MG63 (cell line): Measurements from ENCODE around the gene LRRC7. TPM values are rescaled to one million over a fixed set of nuclear protein-coding genes. Genes with fewer than 3 reads are reported as not detected.
"Not testable (repeated sequence)": the region's sequence is repeated elsewhere in the genome, so short reads cannot be mapped to it uniquely, and the experiment has no call there.

ENCODE experiments used
- DNase-seq: peaks from one replicate; pipeline ENCODE4 v3.0.0-alpha.2; 2020
- H3K27me3 ChIP-seq: fragments of 250-450 bp; sonication (Bioruptor Pico); 2 replicates; pipeline ENCODE4 v1.5.1; 2020; ENCODE audit warnings: mild to moderate bottlenecking, moderate library complexity
- H3K36me3 ChIP-seq: fragments of 250-450 bp; sonication (Bioruptor Pico); 2 replicates; pipeline ENCODE4 v1.5.1; 2020; ENCODE audit warnings: mild to moderate bottlenecking, moderate library complexity
- H3K4me3 ChIP-seq: fragments of 250-450 bp; sonication (Bioruptor Pico); 2 replicates; pipeline ENCODE4 v1.5.1; 2020; ENCODE audit warnings: mild to moderate bottlenecking, moderate library complexity
- H3K9me3 ChIP-seq: fragments of 250-450 bp; sonication (Bioruptor Pico); 2 replicates; pipeline ENCODE4 v1.5.1; 2020; ENCODE audit warnings: mild to moderate bottlenecking, moderate library complexity
- total RNA-seq: library from RNA; depleted of rRNA; stranded (reverse); fragments of >200 nt; shearing (Covaris generic); gene quantifications from 2 replicates; pipeline ENCODE4 v1.2.3, GENCODE V29; 2014; ENCODE audit warnings: low replicate concordance

Gene LRRC7
- total RNA-seq, 1 experiment from 2014 or later = not detected

DNA sequence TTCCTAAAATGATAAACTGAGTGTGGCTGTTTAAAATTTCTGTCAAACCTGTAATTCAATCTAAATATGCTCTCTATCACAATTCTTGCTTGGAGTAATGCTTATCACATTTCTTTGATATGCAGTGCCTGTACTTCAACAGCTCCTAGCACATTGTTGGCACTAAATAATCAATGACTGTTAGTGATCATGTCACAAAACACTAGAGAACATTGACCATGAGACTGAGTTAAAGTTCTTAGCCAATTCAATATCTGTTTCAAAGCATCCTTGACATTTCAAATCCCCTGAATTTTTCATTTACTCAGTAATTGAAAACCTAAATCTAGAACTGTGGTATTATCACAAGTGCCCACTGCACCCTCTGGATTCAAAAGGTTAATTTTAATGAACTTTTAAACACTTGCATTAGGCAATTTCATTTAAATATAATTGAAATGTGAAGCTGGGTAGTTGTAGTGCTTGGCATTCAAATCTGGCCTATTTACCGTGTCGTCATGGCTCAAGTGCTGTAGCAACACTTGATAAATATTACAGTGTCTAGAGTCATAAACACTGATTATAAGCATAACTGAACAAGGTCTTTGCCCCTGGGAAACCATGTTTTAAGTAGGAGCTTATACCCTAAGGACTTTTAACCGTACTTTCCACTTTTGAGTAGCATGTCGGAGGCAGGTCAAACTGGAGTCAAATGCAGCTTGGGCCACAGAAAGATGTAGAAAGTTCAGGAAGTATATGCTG, 143.6 kb downstream of the LRRC7 start:
- Histone ChIP-seq H3K4me3 (no peak overlapping the region), H3K27me3 (no peaks in the 10 kb centered on the region), H3K36me3 (no peaks in the 10 kb centered on the region), H3K9me3 (no peaks in the 10 kb centered on the region)
- no peak for DNase-seq

DNA sequence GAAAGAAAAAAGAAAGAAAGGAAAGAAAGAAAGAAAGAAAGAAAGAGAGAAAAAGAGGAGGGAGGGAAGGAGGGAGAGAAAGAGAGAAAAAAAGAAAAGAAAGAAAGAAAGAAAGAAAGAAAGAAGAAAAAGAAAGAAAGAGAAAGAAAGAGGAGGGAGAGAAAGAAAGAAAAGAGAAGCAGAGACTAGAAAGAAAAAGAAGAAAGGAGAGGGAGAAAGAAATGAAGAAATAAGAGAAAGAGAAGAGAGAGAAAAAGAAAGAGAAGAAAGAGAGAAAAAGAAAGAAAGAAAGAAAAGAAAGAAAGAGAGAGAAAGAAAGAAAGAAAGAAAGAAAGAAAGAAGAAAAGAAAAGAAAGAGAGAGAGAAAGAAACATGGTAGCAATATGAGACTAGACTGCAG, 150.1 kb downstream of the LRRC7 start:
- H3K36me3 ChIP-seq, H3K4me3 ChIP-seq, DNase-seq, H3K27me3 ChIP-seq, H3K9me3 ChIP-seq: not testable (repeated sequence)

DNA sequence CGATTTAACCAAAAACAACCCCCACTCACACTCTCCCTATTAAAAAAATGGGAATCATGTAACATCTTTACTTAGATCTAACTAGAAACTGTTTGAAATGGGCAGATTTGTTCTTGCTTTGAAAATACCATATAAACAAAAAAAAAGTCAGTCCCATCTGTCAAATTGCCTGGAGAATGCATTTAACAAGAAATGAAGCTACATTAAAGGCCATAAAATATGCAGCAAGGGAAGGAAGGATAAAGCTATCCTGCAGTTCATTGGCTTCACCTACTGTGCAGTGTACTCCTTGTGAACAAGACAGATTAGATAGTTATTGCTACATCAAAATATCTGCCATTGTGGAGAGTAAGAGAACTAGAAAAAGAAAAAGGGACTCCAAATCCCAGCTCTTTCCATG, 160.5 kb downstream of the LRRC7 start:
- no peaks in the 10 kb centered on the region for H3K27me3 ChIP-seq
- H3K9me3 ChIP-seq = no peaks in the 10 kb centered on the region
- no peak for DNase-seq
- H3K36me3 ChIP-seq = no peaks in the 10 kb centered on the region
- H3K4me3 ChIP-seq = no peak overlapping the region

- 0 out of 2 replicates have a peak, but pooled peaks cover 2% of the 10 kb centered on the region for H3K27me3 ChIP-seq
- DNase-seq = no peak
- H3K4me3 ChIP-seq = no peak overlapping the region
- no peaks in the 10 kb centered on the region for H3K9me3 ChIP-seq
- H3K36me3 ChIP-seq = no peaks in the 10 kb centered on the region
These were observed 165.3 kb downstream of the LRRC7 start for GRCh38 chr1:69733061-69733460.

DNA sequence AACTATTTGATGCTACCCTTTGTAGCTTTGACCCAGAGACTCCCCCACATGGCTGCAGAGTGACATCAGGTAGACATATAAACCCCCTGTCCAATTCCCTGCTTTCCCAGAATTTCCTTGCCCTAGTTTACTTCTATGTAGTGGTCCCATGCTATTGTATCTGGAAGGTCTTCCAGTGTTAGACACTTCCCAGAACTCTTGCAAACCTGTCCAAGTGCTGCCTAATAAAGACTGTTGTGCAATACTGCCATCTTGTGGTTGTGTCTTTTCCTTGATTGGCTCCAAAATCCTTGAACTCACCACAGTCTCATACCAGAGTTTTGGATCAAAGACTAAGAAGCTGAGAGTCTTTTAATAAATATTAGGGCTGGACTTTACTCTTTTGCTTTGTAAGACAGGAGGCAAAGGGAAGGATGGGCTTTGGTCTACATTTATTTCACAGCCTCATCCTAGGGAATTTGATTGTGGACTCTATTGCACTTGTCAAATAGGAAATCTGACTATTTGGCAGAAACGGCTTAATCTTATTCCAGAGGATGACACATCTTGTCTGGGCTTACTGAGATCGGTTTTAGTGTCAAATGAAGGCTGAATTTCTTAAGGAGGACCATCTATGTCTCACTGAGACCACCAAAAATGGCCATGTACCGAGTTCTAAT, 169.9 kb downstream of the LRRC7 start:
- Histone ChIP-seq H3K36me3 (no peaks in the 10 kb centered on the region), H3K27me3 (0 out of 2 replicates have a peak, but pooled peaks cover 2% of the 10 kb centered on the region), H3K4me3 (no peak overlapping the region), H3K9me3 (no peaks in the 10 kb centered on the region)
- DNase-seq = no peak

GRCh38 chr1:69738458-69739250, 170.9 kb downstream of the LRRC7 start:
- H3K4me3 ChIP-seq = no peak overlapping the region
- DNase-seq = no peak
- 0 out of 2 replicates have a peak, but pooled peaks cover 2% of the 10 kb centered on the region for H3K27me3 ChIP-seq
- no peaks in the 10 kb centered on the region for H3K9me3 ChIP-seq
- H3K36me3 ChIP-seq = no peaks in the 10 kb centered on the region

DNA sequence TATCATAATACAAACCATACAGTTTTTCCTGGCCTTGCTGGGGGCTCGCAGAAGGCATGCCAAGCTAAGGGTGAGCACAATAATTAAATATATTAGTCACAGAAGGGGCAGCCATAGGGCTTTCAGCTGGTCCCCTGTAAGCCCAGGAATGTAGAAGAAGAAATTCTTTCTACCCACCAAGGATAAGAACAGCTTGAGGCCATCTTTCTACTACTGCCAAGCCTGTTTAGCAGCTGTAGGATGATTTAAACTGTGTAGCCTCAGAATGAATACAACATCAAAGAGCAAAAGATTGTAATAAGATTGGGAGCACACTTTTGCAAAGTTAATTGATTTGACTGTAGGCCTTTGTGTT, 171.5 kb downstream of the LRRC7 start:
- H3K9me3 ChIP-seq = no peaks in the 10 kb centered on the region
- 0 out of 2 replicates have a peak, but pooled peaks cover 2% of the 10 kb centered on the region for H3K27me3 ChIP-seq
- no peak for DNase-seq
- no peaks in the 10 kb centered on the region for H3K36me3 ChIP-seq
- no peak overlapping the region for H3K4me3 ChIP-seq

GRCh38 chr1:69743146-69743545, 175.4 kb downstream of the LRRC7 start:
- Histone ChIP-seq H3K27me3 (no peaks in the 10 kb centered on the region), H3K36me3 (no peaks in the 10 kb centered on the region), H3K4me3 (no peak overlapping the region), H3K9me3 (no peaks in the 10 kb centered on the region)
- DNase-seq = no peak

DNA sequence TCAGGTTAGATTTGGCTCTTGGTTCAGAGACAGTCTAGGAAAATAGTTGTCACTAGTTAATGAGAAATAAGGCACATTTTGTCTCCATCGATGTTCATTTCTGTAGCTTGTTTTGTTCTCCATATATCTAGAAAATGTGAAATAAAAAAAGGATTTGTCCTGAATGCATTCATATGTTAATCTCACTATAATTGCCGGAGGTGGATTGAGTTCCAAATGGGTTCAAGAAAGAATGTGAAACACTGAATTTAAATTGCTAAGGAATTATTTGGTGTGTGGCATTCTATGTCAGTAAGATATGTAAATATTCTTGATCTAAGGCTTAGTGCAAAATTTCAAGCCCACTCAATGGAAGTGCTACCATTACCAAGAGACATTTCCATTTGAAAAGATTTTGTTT, 176.7 kb downstream of the LRRC7 start:
- Histone ChIP-seq H3K4me3 (no peak overlapping the region), H3K9me3 (no peaks in the 10 kb centered on the region), H3K27me3 (no peaks in the 10 kb centered on the region), H3K36me3 (no peaks in the 10 kb centered on the region)
- DNase-seq = no peak

GRCh38 chr1:69747207-69747606, 179.5 kb downstream of the LRRC7 start:
- Histone ChIP-seq H3K9me3 (no peaks in the 10 kb centered on the region), H3K27me3 (no peaks in the 10 kb centered on the region), H3K36me3 (no peaks in the 10 kb centered on the region), H3K4me3 (no peak overlapping the region)
- no peak for DNase-seq

GRCh38 chr1:69750638-69751037, 182.9 kb downstream of the LRRC7 start:
- DNase-seq = no peak
- Histone ChIP-seq H3K9me3 (no peaks in the 10 kb centered on the region), H3K36me3 (no peaks in the 10 kb centered on the region), H3K27me3 (no peaks in the 10 kb centered on the region), H3K4me3 (no peak overlapping the region)

DNA sequence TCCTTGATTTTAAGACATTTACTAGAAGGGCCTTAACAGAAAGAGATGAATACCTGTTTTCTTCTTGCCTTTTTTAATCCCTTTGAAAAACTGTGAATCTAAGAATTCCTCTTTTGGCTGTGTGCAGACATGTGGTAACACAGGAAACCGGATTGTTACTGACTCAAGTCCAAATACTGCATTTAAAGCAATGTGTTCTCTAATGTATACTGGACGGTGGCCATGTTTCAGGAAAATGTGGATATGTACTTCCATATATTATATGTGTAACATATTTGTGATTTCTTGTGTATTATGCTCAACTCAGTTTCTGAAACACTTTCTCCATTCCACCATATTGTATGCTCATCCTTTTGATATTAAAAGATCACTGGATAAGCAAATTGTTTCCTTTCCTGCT, 185.1 kb downstream of the LRRC7 start:
- DNase-seq = no peak

DNA sequence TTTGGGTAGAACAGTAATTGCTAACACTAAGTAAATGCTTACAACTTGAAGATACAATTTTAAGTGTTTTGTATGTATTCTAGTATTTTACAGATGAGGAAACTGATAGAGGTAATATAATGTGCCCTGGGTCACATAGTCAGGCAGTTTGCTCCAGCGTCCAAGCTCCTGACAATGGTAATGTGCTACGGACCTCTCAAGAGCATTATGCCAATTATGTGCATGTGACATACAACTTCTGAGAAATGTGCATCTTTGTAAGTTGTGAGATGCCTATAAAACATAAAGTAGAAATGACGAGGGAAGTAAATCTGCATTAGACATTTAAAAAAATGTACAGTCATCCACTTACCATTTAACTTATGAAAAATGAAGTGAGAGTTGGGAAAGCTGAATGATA, 186.8 kb downstream of the LRRC7 start:
- H3K27me3 ChIP-seq = no peaks in the 10 kb centered on the region
- no peak overlapping the region for H3K4me3 ChIP-seq
- H3K9me3 ChIP-seq = no peaks in the 10 kb centered on the region
- H3K36me3 ChIP-seq = no peaks in the 10 kb centered on the region
- DNase-seq = no peak

More for the DNA sequence above, 185.1 kb downstream of the LRRC7 start:
- Histone ChIP-seq H3K4me3 (no peak overlapping the region), H3K36me3 (no peaks in the 10 kb centered on the region), H3K27me3 (no peaks in the 10 kb centered on the region), H3K9me3 (no peaks in the 10 kb centered on the region)

DNA sequence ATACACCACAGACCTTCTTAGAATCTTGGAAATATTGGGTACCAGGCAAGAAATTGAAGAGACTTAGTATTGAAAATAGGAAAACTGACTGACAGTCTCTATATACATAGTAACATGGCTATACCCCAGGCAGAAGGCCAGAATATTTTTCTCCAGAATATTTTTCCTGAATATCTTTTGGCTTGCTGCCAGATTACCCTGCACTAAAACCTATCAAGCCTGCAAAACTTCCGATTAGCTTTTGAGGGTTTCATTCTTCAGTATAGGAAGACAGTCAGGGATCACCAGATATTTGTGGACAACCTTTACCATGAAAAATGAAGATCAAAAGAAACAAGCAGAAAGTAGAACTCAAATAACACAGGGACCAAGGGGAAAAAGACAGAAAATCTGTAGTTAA, 187.9 kb downstream of the LRRC7 start:
- Histone ChIP-seq H3K9me3 (no peaks in the 10 kb centered on the region), H3K27me3 (no peaks in the 10 kb centered on the region), H3K36me3 (no peaks in the 10 kb centered on the region), H3K4me3 (no peak overlapping the region)
- no peak for DNase-seq

- Histone ChIP-seq H3K4me3 (no peak overlapping the region), H3K9me3 (no peaks in the 10 kb centered on the region), H3K36me3 (no peaks in the 10 kb centered on the region), H3K27me3 (no peaks in the 10 kb centered on the region)
- DNase-seq = no peak
These were observed 198.2 kb downstream of the LRRC7 start for GRCh38 chr1:69765951-69766350.

- Histone ChIP-seq H3K9me3 (no peaks in the 10 kb centered on the region), H3K27me3 (no peaks in the 10 kb centered on the region), H3K36me3 (no peaks in the 10 kb centered on the region), H3K4me3 (no peak overlapping the region)
- DNase-seq = no peak
These were observed 198.9 kb downstream of the LRRC7 start for GRCh38 chr1:69766431-69767180.

GRCh38 chr1:69776555-69776954, 208.8 kb downstream of the LRRC7 start:
- Histone ChIP-seq H3K4me3 (no peak overlapping the region), H3K27me3 (no peaks in the 10 kb centered on the region), H3K9me3 (no peaks in the 10 kb centered on the region), H3K36me3 (no peaks in the 10 kb centered on the region)
- no peak for DNase-seq
